Progenitor cell of endocrine pancreas (in vitro differentiated cells): ENCODE data around the gene SLC4A11. TPM values are rescaled to one million over a fixed set of nuclear protein-coding genes. Genes with fewer than 3 reads are reported as not detected.

Experiments used
- DNase-seq: peaks from one replicate; pipeline ENCODE4 v3.0.0; 2021; ENCODE audit warnings: low spot score; ENCODE audit not compliant: unreplicated experiment
- H3K27ac Mint-ChIP-seq: 2 replicates; pipeline ENCODE4 v1.8.0; 2021; ENCODE audit warnings: mild to moderate bottlenecking, moderate library complexity, mixed read lengths
- H3K27me3 Mint-ChIP-seq: 2 replicates; pipeline ENCODE4 v1.8.0; 2021; ENCODE audit warnings: mixed read lengths
- H3K36me3 Mint-ChIP-seq: 2 replicates; pipeline ENCODE4 v1.8.0; 2022; ENCODE audit warnings: mixed read lengths; ENCODE audit not compliant: insufficient read depth
- H3K4me1 Mint-ChIP-seq: 2 replicates; pipeline ENCODE4 v1.8.0; 2021; ENCODE audit warnings: low read depth, mixed read lengths
- H3K4me3 Mint-ChIP-seq: 2 replicates; pipeline ENCODE4 v1.8.0; 2021; ENCODE audit warnings: low read depth, mild to moderate bottlenecking, moderate library complexity, mixed read lengths
- H3K9me3 Mint-ChIP-seq: 2 replicates; pipeline ENCODE4 v1.8.0; 2021; ENCODE audit warnings: low read depth, mixed read lengths
- CTCF ChIP-seq: fragments of 200-600 bp; sonication (generic); IDR thresholded peaks from one replicate; pipeline ENCODE4 v1.5.0; 2021; ENCODE audit warnings: antibody characterized with exemption, mild to moderate bottlenecking; ENCODE audit not compliant: unreplicated experiment
- total RNA-seq: library from RNA; stranded (reverse); gene quantifications from 2 replicates; pipeline ENCODE4 v1.2.1, GENCODE V29; 2021

Gene SLC4A11
- total RNA-seq, 1 donor from 2014 or later = 1.9 TPM

- Mint-ChIP-seq H3K36me3 (no peaks in the 10 kb centered on the region), H3K27me3 (peaks cover 67% of the 10 kb centered on the region)
Observed at GRCh38 chr20:3237011-3237957, 1.7 kb downstream of the SLC4A11 start.

GRCh38 chr20:3235666-3236324, 3.2 kb downstream of the SLC4A11 start:
- peaks cover 6% of the 10 kb centered on the region for H3K4me1 Mint-ChIP-seq
- peaks cover 54% of the 10 kb centered on the region for H3K27me3 Mint-ChIP-seq
- no peaks in the 10 kb centered on the region for H3K36me3 Mint-ChIP-seq
- no peak overlapping the region for H3K4me3 Mint-ChIP-seq
- DNase-seq = no peak
- no peaks in the 10 kb centered on the region for H3K9me3 Mint-ChIP-seq
- TF ChIP-seq CTCF = no peak
- H3K27ac Mint-ChIP-seq = no peak overlapping the region

More at GRCh38 chr20:3237011-3237957, 1.7 kb downstream of the SLC4A11 start:
- Mint-ChIP-seq H3K4me1 (peaks cover 6% of the 10 kb centered on the region), H3K9me3 (no peaks in the 10 kb centered on the region), H3K27ac (no peak overlapping the region), H3K4me3 (peak overlapping the region; percentile 40)
- no peak for DNase-seq
- no peak for TF ChIP-seq CTCF

- Mint-ChIP-seq H3K4me1 (no peaks in the 10 kb centered on the region), H3K36me3 (no peaks in the 10 kb centered on the region), H3K27ac (no peak overlapping the region)
Observed at GRCh38 chr20:3233991-3234498, 4.9 kb downstream of the SLC4A11 start.

GRCh38 chr20:3233131-3233990, 5.6 kb downstream of the SLC4A11 start:
- no peak for TF ChIP-seq CTCF
- no peak overlapping the region for H3K4me3 Mint-ChIP-seq
- H3K4me1 Mint-ChIP-seq = no peaks in the 10 kb centered on the region
- no peaks in the 10 kb centered on the region for H3K36me3 Mint-ChIP-seq
- peaks cover 37% of the 10 kb centered on the region for H3K27me3 Mint-ChIP-seq
- H3K9me3 Mint-ChIP-seq = no peaks in the 10 kb centered on the region
- DNase-seq = no peak
- H3K27ac Mint-ChIP-seq = no peak overlapping the region

More at GRCh38 chr20:3233991-3234498, 4.9 kb downstream of the SLC4A11 start:
- no peaks in the 10 kb centered on the region for H3K9me3 Mint-ChIP-seq
- TF ChIP-seq CTCF = no peak
- peaks cover 40% of the 10 kb centered on the region for H3K27me3 Mint-ChIP-seq
- H3K4me3 Mint-ChIP-seq = no peak overlapping the region
- no peak for DNase-seq
